GM12892 (cell line): ENCODE measurements around the gene CALML3.

ENCODE experiments used
- POLR2A ChIP-seq: IDR thresholded peaks from 2 replicates; pipeline ENCODE4 v1.6.1; 2011; ENCODE audit warnings: low read depth, low read length, control low read depth
- POLR2AphosphoS5 ChIP-seq: IDR thresholded peaks from 2 replicates; pipeline ENCODE4 v1.6.1; 2011; ENCODE audit warnings: low read depth, low read length, control low read depth

GRCh38 chr10:5555021-5555510 is 30.3 kb downstream of the CALML3 start:
- TF ChIP-seq POLR2A (no peak), POLR2AphosphoS5 (no peak)
